GM12878 (cell line): ENCODE data around the gene TNFRSF11A. TPM values are rescaled to one million over a fixed set of nuclear protein-coding genes. Genes with fewer than 3 reads are reported as not detected.

Experiments
- ATAC-seq: fragments of 200-7000 bp; cut with Tn5 transposase; 3 replicates; pipeline ENCODE4 v1.9.1; 2020; ENCODE audit warnings: mild to moderate bottlenecking, moderate library complexity
- BruUV-seq: library from RNA; stranded (reverse); fragments of 400-500 nt; replicated peaks from 2 replicates; lab custom pipeline; 2021; lab: Mats Ljungman, UMichigan
- CTCF ChIA-PET: fragments of 300-600 bp; sonication (Branson Sonifier 250); formaldehyde crosslinking; extraction: SDS; loops from one replicate; lab custom pipeline; 2021; ENCODE audit warnings: inconsistent platforms; lab: Yijun Ruan, JAX
- POLR2A ChIA-PET: fragments of 350-600 bp; formaldehyde crosslinking; extraction: SDS; loops from one replicate; lab custom pipeline; 2021; ENCODE audit warnings: inconsistent platforms; lab: Charles Lee
- RAD21 ChIA-PET: fragments of 300-600 bp; sonication (Branson Sonifier 250); formaldehyde crosslinking; loops from one replicate; lab custom pipeline; 2023; ENCODE audit warnings: antibody characterized with exemption; ENCODE audit not compliant: unreplicated experiment; lab: Charles Lee
- SMC1A ChIA-PET: fragments of 300-600 bp; sonication (Branson Sonifier 250); formaldehyde crosslinking; loops from one replicate; lab custom pipeline; 2023; ENCODE audit not compliant: unreplicated experiment, uncharacterized antibody; lab: Charles Lee
- DNase-seq: peaks from one replicate; pipeline ENCODE4 v3.0.0-alpha.2; 2011; ENCODE audit warnings: low read depth, low spot score
- FAIRE-seq: peaks from 3 replicates; lab custom pipeline; 2011; peaks lifted over from hg19 to GRCh38; lab: Jason Lieb, UNC
- H2AFZ ChIP-seq: 2 replicates; pipeline ENCODE4 v1.6.0; 2011; ENCODE audit warnings: low read depth, low read length, control low read depth; ENCODE audit not compliant: control insufficient read depth
- H3K27ac ChIP-seq: 2 replicates; pipeline ENCODE4 v1.5.1; 2011; ENCODE audit warnings: control low read depth; ENCODE audit not compliant: control insufficient read depth, insufficient read depth
- H3K27me3 ChIP-seq, 2 experiments: replicated peaks in 1 of 2; 2 replicates each; pipeline versions ENCODE4 v1.6.0 to v1.6.1; 2011; ENCODE audit warnings: low read length in 1 of 2; ENCODE audit not compliant: control insufficient read depth in 2 of 2, insufficient read depth in 2 of 2
- H3K36me3 ChIP-seq, 2 experiments: 2 replicates each; pipeline ENCODE4 v1.5.1; 2011; ENCODE audit warnings: low read length in 1 of 2; ENCODE audit not compliant: control insufficient read depth in 2 of 2, insufficient read depth in 2 of 2
- H3K4me1 ChIP-seq: 2 replicates; pipeline ENCODE4 v1.6.1; 2011; ENCODE audit warnings: mild to moderate bottlenecking, low read length, moderate library complexity, mixed read lengths; ENCODE audit not compliant: control insufficient read depth, insufficient read depth
- H3K4me2 ChIP-seq: 2 replicates; pipeline ENCODE4 v1.6.0; 2011; ENCODE audit warnings: control low read depth; ENCODE audit not compliant: control insufficient read depth, insufficient read depth
- H3K4me3 ChIP-seq: fragments of 200-600 bp; sonication (generic); 2 replicates; pipeline ENCODE4 v1.5.1; 2016
- H3K79me2 ChIP-seq: 2 replicates; pipeline ENCODE4 v1.6.0; 2011; ENCODE audit warnings: low read length; ENCODE audit not compliant: control insufficient read depth, insufficient read depth
- H3K9ac ChIP-seq: 2 replicates; pipeline ENCODE4 v1.8.0; 2011; ENCODE audit warnings: low read length, control low read depth, mixed read lengths; ENCODE audit not compliant: control insufficient read depth, insufficient read depth
- H3K9me3 ChIP-seq: replicated peaks from 3 replicates; pipeline ENCODE4 v1.5.1; 2011; ENCODE audit warnings: mild to moderate bottlenecking, low read length; ENCODE audit not compliant: control insufficient read depth, insufficient read depth
- H4K20me1 ChIP-seq: 2 replicates; pipeline ENCODE4 v1.6.0; 2011; ENCODE audit not compliant: control insufficient read depth, insufficient read depth
- ATF2 ChIP-seq: IDR thresholded peaks from 2 replicates; pipeline ENCODE4 v1.6.1; 2012; ENCODE audit warnings: low read length, inconsistent platforms
- ATF3 ChIP-seq: IDR thresholded peaks from 2 replicates; pipeline ENCODE4 v1.6.1; 2011; ENCODE audit warnings: low read depth, mild to moderate bottlenecking, low read length, moderate library complexity, borderline replicate concordance; ENCODE audit errors: extremely low read depth
- CUX1 ChIP-seq: IDR thresholded peaks from 2 replicates; pipeline ENCODE4 v1.6.1; 2012; ENCODE audit warnings: improper control_type of control experiment, low read depth, low read length; ENCODE audit not compliant: insufficient replicate concordance
- DPF2 ChIP-seq: fragments of 450-650 bp; IDR thresholded peaks from 2 replicates; pipeline ENCODE4 v1.6.1; 2017; ENCODE audit warnings: mild to moderate bottlenecking
- EED ChIP-seq: sonication (generic); IDR thresholded peaks from 2 replicates; pipeline ENCODE4 v1.6.1; 2016; ENCODE audit warnings: antibody characterized with exemption, low read depth
- HCFC1 ChIP-seq: fragments of 150-350 bp; IDR thresholded peaks from 2 replicates; pipeline ENCODE4 v1.6.1; 2014; ENCODE audit warnings: low read length
- MYC ChIP-seq: IDR thresholded peaks from 2 replicates; pipeline ENCODE4 v1.6.1; 2011; ENCODE audit warnings: mild to moderate bottlenecking, low read length, moderate library complexity, inconsistent platforms; ENCODE audit not compliant: insufficient read depth, insufficient replicate concordance, insufficient read length, severe bottlenecking
- NR2F1 ChIP-seq: fragments of 450-650 bp; conservative IDR thresholded peaks from 2 replicates; pipeline ENCODE4 v1.6.1; 2017; ENCODE audit warnings: mild to moderate bottlenecking
- PAX5 ChIP-seq: IDR thresholded peaks from 2 replicates; pipeline ENCODE4 v1.6.1; 2011; ENCODE audit warnings: low read depth, low read length, borderline replicate concordance
- POLR2AphosphoS2 ChIP-seq: IDR thresholded peaks from 2 replicates; pipeline ENCODE4 v1.6.1; 2011; ENCODE audit warnings: low read depth, mild to moderate bottlenecking, low read length, improper control_type of control experiment, moderate library complexity
- RAD51 ChIP-seq: fragments of 450-650 bp; IDR thresholded peaks from 2 replicates; pipeline ENCODE4 v1.6.1; 2016; ENCODE audit warnings: moderate library complexity, mild to moderate bottlenecking, inconsistent platforms
- SMAD1 ChIP-seq: fragments of 450-650 bp; IDR thresholded peaks from 2 replicates; pipeline ENCODE4 v1.6.1; 2018; ENCODE audit warnings: mild to moderate bottlenecking, low read depth; ENCODE audit not compliant: partially characterized antibody
- SMARCA5 ChIP-seq: fragments of 450-650 bp; IDR thresholded peaks from 2 replicates; pipeline ENCODE4 v1.6.1; 2017; ENCODE audit warnings: mild to moderate bottlenecking
- SMC3 ChIP-seq: IDR thresholded peaks from 2 replicates; pipeline ENCODE4 v1.6.1; 2011; ENCODE audit warnings: low read length, improper control_type of control experiment, borderline replicate concordance
- TCF12 ChIP-seq: IDR thresholded peaks from 2 replicates; pipeline ENCODE4 v1.6.1; 2011; ENCODE audit warnings: low read depth, mild to moderate bottlenecking, low read length
- ZNF207 ChIP-seq: fragments of 450-650 bp; IDR thresholded peaks from 2 replicates; pipeline ENCODE4 v1.6.1; 2014; ENCODE audit warnings: antibody characterized with exemption, mild to moderate bottlenecking, borderline replicate concordance
- ZNF274 ChIP-seq: IDR thresholded peaks from one replicate; pipeline ENCODE4 v1.8.0; 2011; ENCODE audit not compliant: insufficient read length, insufficient read depth
- WGBS: methylation state at CpG from one replicate; pipeline ENCODE4 v1.1.6; 2016; ENCODE audit warnings: low lambda C conversion rate; ENCODE audit not compliant: insufficient replicate concordance, insufficient coverage; ENCODE audit errors: missing lambda C conversion rate; 5-methylcytosine and 5-hydroxymethylcytosine counted together
- in situ Hi-C: fragments of 300-500 bp; cut with MboI; formaldehyde crosslinking; loops from 9 replicates; pipeline ENCODE4 v1.14.3; 2018; ENCODE audit warnings: mixed read lengths
- intact Hi-C: fragments of 100-400 bp; cut with micrococcal nuclease; formaldehyde crosslinking; loops from one replicate; pipeline ENCODE4 v1.14.2; 2022; ENCODE audit not compliant: unreplicated experiment
- polyA plus RNA-seq, 11 experiments: library from polyadenylated mRNA; depleted of rRNA in 4 of 11; unstranded in 6 of 11; stranded (reverse) in 5 of 11; fragments of >200 nt; fragmentation: Nextera tagmentation in 4 of 11; fragmentation: Illumina TruSeq in 1 of 11; extraction: Ambion mirVana in 4 of 11; extraction: Trizol in 1 of 11; gene quantifications; 1 replicate in 1 of 11; 2 replicates in 10 of 11; pipeline versions ENCODE4 v1.2.1 to v1.2.3, GENCODE V29; 2011 to 2016; ENCODE audit warnings: inconsistent platforms in 2 of 11, missing spikeins in 2 of 11, low read depth in 1 of 11
- total RNA-seq, 4 experiments: library from RNA; depleted of rRNA in 3 of 4; stranded (reverse); fragments of >200 nt in 3 of 4; fragmentation: Illumina TruSeq in 1 of 4; extraction: Trizol in 1 of 4; gene quantifications; 2 replicates each; pipeline versions ENCODE4 v1.2.1 to v1.2.3, GENCODE V29; 2013 to 2021
- TF ChIP-seq, protein P1 (sequence below): IDR thresholded peaks from 2 replicates; pipeline ENCODE4 v1.6.1; 2011; ENCODE audit warnings: borderline replicate concordance, low read depth, mild to moderate bottlenecking, moderate library complexity, low read length; ENCODE audit not compliant: insufficient read depth, poor library complexity, severe bottlenecking

Gene TNFRSF11A
- total and polyA plus RNA-seq, 10 of the 15 experiments (the other 5 are each of a cell fraction or from before 2014, with no cell fraction given) = 0.07 to 4.0 (median 0.23) TPM

DNA sequence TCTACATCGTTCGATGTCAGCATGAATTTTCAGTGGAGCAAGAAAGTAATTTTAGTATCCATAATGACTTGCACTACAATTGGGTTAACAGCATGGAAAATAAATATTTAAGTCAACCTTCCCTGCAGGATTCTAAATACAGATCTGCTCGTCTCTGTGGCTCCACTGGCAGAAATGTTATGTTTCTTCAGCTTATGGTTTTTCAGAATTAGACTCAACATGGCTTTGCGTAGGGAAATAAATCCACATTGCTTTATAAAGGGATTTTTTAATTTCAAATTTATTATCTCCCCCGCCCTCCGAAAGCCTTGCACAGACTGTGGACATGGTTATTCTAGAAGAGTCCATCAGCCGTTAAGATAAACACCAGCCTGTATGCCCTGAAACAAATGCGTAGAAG is 18.2 kb downstream of the TNFRSF11A start:
- Histone ChIP-seq H3K4me3 (no peak overlapping the region), H4K20me1 (no peaks in the 10 kb centered on the region), H2AFZ (no peak overlapping the region), H3K36me3 (no peaks in the 10 kb centered on the region), H3K79me2 (no peaks in the 10 kb centered on the region), H3K9me3 (no peaks in the 10 kb centered on the region), H3K9ac (no peak overlapping the region), H3K4me1 (no peaks in the 10 kb centered on the region), H3K27ac (no peak overlapping the region), H3K4me2 (no peak overlapping the region), H3K27me3 (no peaks in the 10 kb centered on the region)
- CTCF ChIA-PET = interaction anchor here (0.6 to 1.1 kb wide), 2 partner anchors 16 to 19 kb away, joined by 3 read pairs; no protein-coding TSS in a partner anchor
- SMC1A ChIA-PET = no interaction called here
- FAIRE-seq = no peak
- DNase-seq = no peak
- intact Hi-C loops = no loop called here
- BruUV-seq = no TSS peak
- POLR2A ChIA-PET = no interaction called here
- in situ Hi-C loops = no loop called here
- no peak for ATAC-seq
- whole genome bisulfite sequencing = 47% methylated on average over 8 of the region's 8 CpGs
- RAD21 ChIA-PET = interaction anchor here (0.5 kb wide), 1 partner anchor 185 kb away, joined by 3 read pairs; no protein-coding TSS in a partner anchor
- TF ChIP-seq TCF12 (no peak), POLR2AphosphoS2 (no peak), DPF2 (no peak), SMAD1 (no peak), NR2F1 (no peak), MYC (no peak), ZNF207 (no peak), ATF2 (no peak), EED (no peak), SMC3 (no peak), ZNF274 (no peak), CUX1 (no peak), PAX5 (no peak), RAD51 (no peak), HCFC1 (no peak), SMARCA5 (no peak), ATF3 (no peak)
- TF ChIP-seq, protein P1, sequence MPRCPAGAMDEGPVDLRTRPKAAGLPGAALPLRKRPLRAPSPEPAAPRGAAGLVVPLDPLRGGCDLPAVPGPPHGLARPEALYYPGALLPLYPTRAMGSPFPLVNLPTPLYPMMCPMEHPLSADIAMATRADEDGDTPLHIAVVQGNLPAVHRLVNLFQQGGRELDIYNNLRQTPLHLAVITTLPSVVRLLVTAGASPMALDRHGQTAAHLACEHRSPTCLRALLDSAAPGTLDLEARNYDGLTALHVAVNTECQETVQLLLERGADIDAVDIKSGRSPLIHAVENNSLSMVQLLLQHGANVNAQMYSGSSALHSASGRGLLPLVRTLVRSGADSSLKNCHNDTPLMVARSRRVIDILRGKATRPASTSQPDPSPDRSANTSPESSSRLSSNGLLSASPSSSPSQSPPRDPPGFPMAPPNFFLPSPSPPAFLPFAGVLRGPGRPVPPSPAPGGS = no peak
